NCI-H2107 treated with DMSO at 0.1 percent for 48 hours (cell line): Measurements from ENCODE around the gene CTNNBL1.

Experiments used
- DNase-seq: peaks from one replicate; lab custom pipeline; 2025; ENCODE audit not compliant: unreplicated experiment; lab: John Stamatoyannopoulos, UW

Gene CTNNBL1

DNA sequence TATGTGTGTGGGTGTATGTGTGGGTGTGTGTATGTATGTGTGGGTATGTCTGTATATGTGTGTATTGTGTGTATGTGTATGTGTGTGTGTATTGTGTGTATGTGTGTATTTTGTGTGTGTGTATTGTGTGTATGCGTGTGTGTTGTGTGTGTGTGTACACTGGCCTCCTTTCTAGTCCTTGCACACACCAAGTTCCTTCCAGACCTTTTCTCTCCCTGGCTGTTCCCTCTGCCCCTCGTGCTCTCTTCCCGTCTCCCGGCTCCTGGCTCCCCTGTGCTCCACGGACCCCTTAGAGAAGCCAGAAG, 220.5 kb downstream of the CTNNBL1 start:
- DNase-seq, result no peak

DNA sequence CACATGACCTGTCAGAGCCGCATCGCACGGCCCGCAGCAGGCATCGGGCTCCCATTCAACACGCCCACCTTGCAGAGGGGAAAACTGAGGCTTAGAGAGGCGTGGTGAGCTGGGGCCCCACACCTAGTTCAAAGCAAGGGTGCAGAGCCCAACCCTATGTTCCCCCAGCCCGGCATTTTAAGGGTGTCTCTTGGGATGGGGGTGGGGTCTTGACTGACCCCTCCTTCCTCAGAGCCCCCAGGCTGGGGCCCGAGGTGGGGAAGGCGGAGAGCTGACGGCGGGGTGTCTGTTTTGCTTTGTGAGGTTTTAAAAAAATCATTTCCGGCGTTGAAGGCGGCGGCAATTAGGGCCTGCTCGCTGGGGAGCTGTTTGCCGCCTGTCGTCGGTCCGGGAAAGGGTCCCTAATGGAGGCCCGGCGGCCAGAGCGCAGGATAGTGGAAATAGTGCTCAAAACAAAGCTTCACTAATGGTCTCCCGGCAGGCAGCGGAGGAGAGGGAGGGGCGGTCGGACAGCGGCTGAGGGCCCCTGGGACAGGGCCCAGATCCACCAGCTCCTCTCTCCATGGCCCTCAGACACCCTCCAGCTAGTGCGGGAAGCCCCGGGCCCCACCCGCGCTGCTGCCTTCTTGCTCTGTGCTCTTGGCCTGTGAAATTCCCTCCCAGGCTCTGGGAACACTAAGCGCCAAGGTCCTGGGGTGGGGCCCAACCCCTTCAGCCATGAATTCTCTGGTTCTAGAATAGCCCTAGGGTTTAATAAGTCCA, 221.0 kb downstream of the CTNNBL1 start:
- DNase-seq, result no peak

GRCh38 chr20:37915434-37915787, 221.6 kb downstream of the CTNNBL1 start:
- no peak for DNase-seq

DNA sequence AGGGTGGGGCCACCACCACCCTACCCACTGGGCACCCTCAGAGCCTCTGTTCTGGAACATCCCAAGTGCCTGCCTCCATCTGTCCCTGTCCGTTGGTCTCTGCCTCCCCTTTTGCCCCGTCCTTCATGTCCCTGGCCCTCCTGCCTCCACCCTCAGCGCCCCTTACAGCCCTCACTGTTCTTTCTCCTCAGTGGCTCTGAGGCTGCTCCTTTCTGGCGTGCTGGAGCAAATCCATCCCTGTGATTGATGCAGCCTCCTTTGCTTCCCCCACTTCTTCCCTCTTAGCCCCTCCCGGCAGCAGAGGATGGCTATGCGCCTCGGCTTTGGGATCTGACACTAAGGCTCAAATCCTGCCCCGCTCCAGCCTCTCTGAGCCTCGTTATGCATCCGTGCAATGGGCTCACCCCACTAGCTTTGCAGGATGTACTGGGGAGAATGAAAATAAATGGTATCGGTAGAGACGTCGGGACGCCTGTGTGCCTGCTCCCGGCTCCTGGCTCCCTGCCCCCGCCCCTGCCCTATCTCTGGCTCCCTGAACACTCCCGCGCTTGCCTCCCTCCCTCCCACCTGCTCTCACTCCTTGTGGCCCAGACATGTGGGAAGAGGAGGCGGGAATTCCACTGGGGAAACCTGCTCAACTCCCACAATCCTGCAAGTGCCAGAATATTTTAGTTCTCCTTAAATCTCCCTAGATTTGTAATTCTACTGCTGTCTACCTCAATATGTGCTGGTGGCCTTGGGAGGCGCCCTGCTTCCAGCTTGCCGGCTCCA, 222.2 kb downstream of the CTNNBL1 start:
- DNase-seq, result no peak

DNA sequence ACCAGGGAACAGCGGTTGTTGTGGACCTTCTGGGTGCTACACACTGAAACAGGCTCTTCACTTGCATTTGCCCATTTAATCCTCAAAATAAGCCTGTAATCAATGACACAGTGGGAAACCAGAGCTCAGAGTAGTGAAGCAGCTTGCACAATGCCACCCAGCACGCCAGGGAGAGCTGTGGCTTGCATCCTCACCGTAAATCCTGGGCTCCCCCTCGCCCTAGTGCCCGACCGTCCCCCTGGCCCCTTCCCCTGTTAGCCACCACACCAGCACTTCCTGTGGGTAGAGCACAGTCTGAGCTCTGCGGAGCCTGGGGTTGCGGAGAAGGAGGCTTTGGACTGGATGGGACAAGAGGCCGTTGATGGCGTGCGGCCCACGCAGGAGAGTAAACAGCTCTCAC, 223.6 kb downstream of the CTNNBL1 start:
- no peak for DNase-seq

DNA sequence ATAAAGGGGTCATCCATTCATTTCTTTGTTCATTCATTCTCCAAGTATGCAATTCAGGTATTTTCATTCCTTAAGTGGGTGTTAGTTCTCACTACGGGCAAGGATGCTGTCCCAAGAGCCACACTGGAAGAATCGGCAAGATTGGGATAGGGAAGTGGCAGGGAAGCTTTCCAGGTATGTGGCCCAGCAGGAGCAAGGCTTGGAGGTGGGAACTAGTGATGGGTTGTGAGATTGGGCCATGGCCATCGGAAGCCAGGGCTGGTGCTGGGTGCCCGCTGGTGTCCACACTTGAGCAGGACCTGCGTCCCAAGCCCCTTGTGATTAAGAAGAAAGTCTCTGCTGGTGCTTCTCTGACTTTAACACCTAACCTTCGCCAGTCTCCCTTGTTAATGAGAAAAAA, 224.2 kb downstream of the CTNNBL1 start:
- DNase-seq, result no peak

- DNase-seq, result no peak
Observed at GRCh38 chr20:37919389-37920040, 225.7 kb downstream of the CTNNBL1 start.

GRCh38 chr20:37920270-37920669, 226.4 kb downstream of the CTNNBL1 start:
- DNase-seq, result no peak

- DNase-seq, result no peak
Observed at GRCh38 chr20:37920679-37921322, 227.0 kb downstream of the CTNNBL1 start.

GRCh38 chr20:37921341-37921929, 227.6 kb downstream of the CTNNBL1 start:
- DNase-seq, result no peak
